ENCODE measurements around the gene CLUH. TPM values are rescaled to one million over a fixed set of nuclear protein-coding genes. Genes with fewer than 3 reads are reported as not detected.
"Not testable (repeated sequence)": the region's sequence is repeated elsewhere in the genome, so short reads cannot be mapped to it uniquely, and the experiment has no call there.

The CLUH gene
- polyA plus RNA-seq, 1 experiment: 7.1 TPM

GRCh38 chr17:2684549-2684948 is 27.0 kb downstream of the CLUH start:
- POLR2A ChIA-PET: no interaction called here
- H3K9me3 ChIP-seq (ENCODE audit: control insufficient read depth, insufficient read depth, low read length): no peaks in the 10 kb centered on the region
- H3K27me3 ChIP-seq (ENCODE audit: control insufficient read depth, insufficient read depth, low read length): no peaks in the 10 kb centered on the region
- CTCF ChIA-PET: interaction anchor here (0.8 to 1.6 kb wide), 3 partner anchors 9 to 302 kb away, joined by 3 to 4 read pairs (median 4); no protein-coding TSS in a partner anchor
- no peak overlapping the region for H3K27ac ChIP-seq (ENCODE audit: low read depth, low read length)
- H3K4me3 ChIP-seq (ENCODE audit: low read depth, low read length): no peak overlapping the region
- no peak for TF ChIP-seq CTCF (IDR thresholded peaks at IDR 0.05; ENCODE audit: low read depth, low read length)
- no peak for DNase-seq (ENCODE audit: low read depth, low spot score)

- Histone ChIP-seq H3K27ac (ENCODE audit: low read depth, low read length) (no peak overlapping the region), H3K4me3 (ENCODE audit: low read depth, low read length) (no peak overlapping the region), H3K27me3 (ENCODE audit: control insufficient read depth, insufficient read depth, low read length) (no peaks in the 10 kb centered on the region), H3K9me3 (ENCODE audit: control insufficient read depth, insufficient read depth, low read length) (no peaks in the 10 kb centered on the region)
- ChIA-PET CTCF (no interaction called here), POLR2A (no interaction called here)
- TF ChIP-seq CTCF (IDR thresholded peaks at IDR 0.05; ENCODE audit: low read depth, low read length): no peak
- peak; percentile 34 for DNase-seq (ENCODE audit: low read depth, low spot score)
Measured at GRCh38 chr17:2683912-2684311, 27.7 kb downstream of the CLUH start.

- no peak overlapping the region for H3K4me3 ChIP-seq (ENCODE audit: low read depth, low read length)
- POLR2A ChIA-PET: no interaction called here
- no peak for TF ChIP-seq CTCF (IDR thresholded peaks at IDR 0.05; ENCODE audit: low read depth, low read length)
- DNase-seq (ENCODE audit: low read depth, low spot score): no peak
- H3K27me3 ChIP-seq (ENCODE audit: control insufficient read depth, insufficient read depth, low read length): no peaks in the 10 kb centered on the region
- no peak overlapping the region for H3K27ac ChIP-seq (ENCODE audit: low read depth, low read length)
- CTCF ChIA-PET: no interaction called here
- no peaks in the 10 kb centered on the region for H3K9me3 ChIP-seq (ENCODE audit: control insufficient read depth, insufficient read depth, low read length)
Measured at GRCh38 chr17:2682176-2682938, 29.2 kb downstream of the CLUH start.

- no peak for DNase-seq (ENCODE audit: low read depth, low spot score)
- no peak overlapping the region for H3K27ac ChIP-seq (ENCODE audit: low read depth, low read length)
- no peak for TF ChIP-seq CTCF (IDR thresholded peaks at IDR 0.05; ENCODE audit: low read depth, low read length)
- ChIA-PET CTCF (no interaction called here), POLR2A (no interaction called here)
- H3K9me3 ChIP-seq (ENCODE audit: control insufficient read depth, insufficient read depth, low read length): no peaks in the 10 kb centered on the region; the same call in 1 of the 2 replicates
- H3K27me3 ChIP-seq (ENCODE audit: control insufficient read depth, insufficient read depth, low read length): no peaks in the 10 kb centered on the region
- H3K4me3 ChIP-seq (ENCODE audit: low read depth, low read length): no peak overlapping the region
Measured at GRCh38 chr17:2681650-2682049, 29.9 kb downstream of the CLUH start.

GRCh38 chr17:2680961-2681360 is 30.6 kb downstream of the CLUH start:
- DNase-seq (ENCODE audit: low read depth, low spot score): no peak
- no peak for TF ChIP-seq CTCF (IDR thresholded peaks at IDR 0.05; ENCODE audit: low read depth, low read length)
- ChIA-PET CTCF (no interaction called here), POLR2A (no interaction called here)
- no peaks in the 10 kb centered on the region; the same call in 1 of the 2 replicates for H3K9me3 ChIP-seq (ENCODE audit: control insufficient read depth, insufficient read depth, low read length)
- H3K27me3 ChIP-seq (ENCODE audit: control insufficient read depth, insufficient read depth, low read length): no peaks in the 10 kb centered on the region
- H3K4me3 ChIP-seq (ENCODE audit: low read depth, low read length): no peak overlapping the region
- H3K27ac ChIP-seq (ENCODE audit: low read depth, low read length): no peak overlapping the region

- CTCF ChIA-PET; DNase-seq (ENCODE audit: low read depth, low spot score); H3K27ac ChIP-seq (ENCODE audit: low read depth, low read length); H3K4me3 ChIP-seq (ENCODE audit: low read depth, low read length); H3K9me3 ChIP-seq (ENCODE audit: control insufficient read depth, insufficient read depth, low read length); H3K27me3 ChIP-seq (ENCODE audit: control insufficient read depth, insufficient read depth, low read length); POLR2A ChIA-PET: not testable (repeated sequence)
Measured at GRCh38 chr17:2679247-2679646, 32.3 kb downstream of the CLUH start.
